GM12878 (cell line): ENCODE measurements around the gene CORO2B. TPM values are rescaled to one million over a fixed set of nuclear protein-coding genes. Genes with fewer than 3 reads are reported as not detected.

Experiments used
- ATAC-seq: fragments of 200-7000 bp; cut with Tn5 transposase; 3 replicates; pipeline ENCODE4 v1.9.1; 2020; ENCODE audit warnings: mild to moderate bottlenecking, moderate library complexity
- BruUV-seq: library from RNA; stranded (reverse); fragments of 400-500 nt; replicated peaks from 2 replicates; lab custom pipeline; 2021; lab: Mats Ljungman, UMichigan
- CTCF ChIA-PET: fragments of 300-600 bp; sonication (Branson Sonifier 250); formaldehyde crosslinking; extraction: SDS; loops from one replicate; lab custom pipeline; 2021; ENCODE audit warnings: inconsistent platforms; lab: Yijun Ruan, JAX
- POLR2A ChIA-PET: fragments of 350-600 bp; formaldehyde crosslinking; extraction: SDS; loops from one replicate; lab custom pipeline; 2021; ENCODE audit warnings: inconsistent platforms; lab: Charles Lee
- RAD21 ChIA-PET: fragments of 300-600 bp; sonication (Branson Sonifier 250); formaldehyde crosslinking; loops from one replicate; lab custom pipeline; 2023; ENCODE audit warnings: antibody characterized with exemption; ENCODE audit not compliant: unreplicated experiment; lab: Charles Lee
- SMC1A ChIA-PET: fragments of 300-600 bp; sonication (Branson Sonifier 250); formaldehyde crosslinking; loops from one replicate; lab custom pipeline; 2023; ENCODE audit not compliant: unreplicated experiment, uncharacterized antibody; lab: Charles Lee
- DNase-seq: peaks from one replicate; pipeline ENCODE4 v3.0.0-alpha.2; 2011; ENCODE audit warnings: low read depth, low spot score
- FAIRE-seq: peaks from 3 replicates; lab custom pipeline; 2011; peaks lifted over from hg19 to GRCh38; lab: Jason Lieb, UNC
- H2AFZ ChIP-seq: 2 replicates; pipeline ENCODE4 v1.6.0; 2011; ENCODE audit warnings: low read depth, low read length, control low read depth; ENCODE audit not compliant: control insufficient read depth
- H3K27ac ChIP-seq: 2 replicates; pipeline ENCODE4 v1.5.1; 2011; ENCODE audit warnings: control low read depth; ENCODE audit not compliant: control insufficient read depth, insufficient read depth
- H3K27me3 ChIP-seq, 2 experiments: replicated peaks in 1 of 2; 2 replicates each; pipeline versions ENCODE4 v1.6.0 to v1.6.1; 2011; ENCODE audit warnings: low read length in 1 of 2; ENCODE audit not compliant: control insufficient read depth in 2 of 2, insufficient read depth in 2 of 2
- H3K36me3 ChIP-seq, 2 experiments: 2 replicates each; pipeline ENCODE4 v1.5.1; 2011; ENCODE audit warnings: low read length in 1 of 2; ENCODE audit not compliant: control insufficient read depth in 2 of 2, insufficient read depth in 2 of 2
- H3K4me1 ChIP-seq: 2 replicates; pipeline ENCODE4 v1.6.1; 2011; ENCODE audit warnings: mild to moderate bottlenecking, low read length, moderate library complexity, mixed read lengths; ENCODE audit not compliant: control insufficient read depth, insufficient read depth
- H3K4me2 ChIP-seq: 2 replicates; pipeline ENCODE4 v1.6.0; 2011; ENCODE audit warnings: control low read depth; ENCODE audit not compliant: control insufficient read depth, insufficient read depth
- H3K4me3 ChIP-seq: fragments of 200-600 bp; sonication (generic); 2 replicates; pipeline ENCODE4 v1.5.1; 2016
- H3K79me2 ChIP-seq: 2 replicates; pipeline ENCODE4 v1.6.0; 2011; ENCODE audit warnings: low read length; ENCODE audit not compliant: control insufficient read depth, insufficient read depth
- H3K9ac ChIP-seq: 2 replicates; pipeline ENCODE4 v1.8.0; 2011; ENCODE audit warnings: low read length, control low read depth, mixed read lengths; ENCODE audit not compliant: control insufficient read depth, insufficient read depth
- H3K9me3 ChIP-seq: replicated peaks from 3 replicates; pipeline ENCODE4 v1.5.1; 2011; ENCODE audit warnings: mild to moderate bottlenecking, low read length; ENCODE audit not compliant: control insufficient read depth, insufficient read depth
- H4K20me1 ChIP-seq: 2 replicates; pipeline ENCODE4 v1.6.0; 2011; ENCODE audit not compliant: control insufficient read depth, insufficient read depth
- CBX3 ChIP-seq: fragments of 200-600 bp; sonication (generic); IDR thresholded peaks from 2 replicates; pipeline ENCODE4 v1.6.1; 2016; ENCODE audit warnings: low read depth, borderline replicate concordance
- CEBPB ChIP-seq, 2 experiments: fragments of 150-350 bp in 1 of 2; IDR thresholded peaks; 2 replicates each; pipeline ENCODE4 v1.6.1; 2012 to 2014; ENCODE audit warnings: low read depth in 2 of 2, low read length in 2 of 2, borderline replicate concordance in 1 of 2, inconsistent platforms in 1 of 2
- HDGF ChIP-seq: fragments of 450-650 bp; IDR thresholded peaks from 2 replicates; pipeline ENCODE4 v1.6.1; 2016; ENCODE audit warnings: antibody characterized with exemption
- IRF5 ChIP-seq: fragments of 450-650 bp; IDR thresholded peaks from 2 replicates; pipeline ENCODE4 v1.6.1; 2017; ENCODE audit warnings: borderline replicate concordance
- KLF5 ChIP-seq: fragments of 450-650 bp; IDR thresholded peaks from 2 replicates; pipeline ENCODE4 v1.6.1; 2014; ENCODE audit warnings: mild to moderate bottlenecking; ENCODE audit not compliant: partially characterized antibody
- MLLT1 ChIP-seq: fragments of 450-650 bp; IDR thresholded peaks from 2 replicates; pipeline ENCODE4 v1.6.1; 2016; ENCODE audit warnings: mild to moderate bottlenecking
- RAD51 ChIP-seq: fragments of 450-650 bp; IDR thresholded peaks from 2 replicates; pipeline ENCODE4 v1.6.1; 2016; ENCODE audit warnings: moderate library complexity, mild to moderate bottlenecking, inconsistent platforms
- RFX5 ChIP-seq: IDR thresholded peaks from 2 replicates; pipeline ENCODE4 v1.6.1; 2011; ENCODE audit warnings: low read depth, low read length, improper control_type of control experiment
- USF1 ChIP-seq: IDR thresholded peaks from 2 replicates; pipeline ENCODE4 v1.6.1; 2011; ENCODE audit warnings: borderline replicate concordance, low read depth, mild to moderate bottlenecking, moderate library complexity, mixed read lengths, low read length; ENCODE audit not compliant: insufficient read depth; ENCODE audit errors: extremely low read length
- ZNF217 ChIP-seq: fragments of 450-650 bp; IDR thresholded peaks from 2 replicates; pipeline ENCODE4 v1.6.1; 2017; ENCODE audit warnings: antibody characterized with exemption, mild to moderate bottlenecking
- WGBS: methylation state at CpG from one replicate; pipeline ENCODE4 v1.1.6; 2016; ENCODE audit warnings: low lambda C conversion rate; ENCODE audit not compliant: insufficient replicate concordance, insufficient coverage; ENCODE audit errors: missing lambda C conversion rate; 5-methylcytosine and 5-hydroxymethylcytosine counted together
- in situ Hi-C: fragments of 300-500 bp; cut with MboI; formaldehyde crosslinking; loops from 9 replicates; pipeline ENCODE4 v1.14.3; 2018; ENCODE audit warnings: mixed read lengths
- intact Hi-C: fragments of 100-400 bp; cut with micrococcal nuclease; formaldehyde crosslinking; loops from one replicate; pipeline ENCODE4 v1.14.2; 2022; ENCODE audit not compliant: unreplicated experiment
- polyA plus RNA-seq, 11 experiments: library from polyadenylated mRNA; depleted of rRNA in 4 of 11; unstranded in 6 of 11; stranded (reverse) in 5 of 11; fragments of >200 nt; fragmentation: Nextera tagmentation in 4 of 11; fragmentation: Illumina TruSeq in 1 of 11; extraction: Ambion mirVana in 4 of 11; extraction: Trizol in 1 of 11; gene quantifications; 1 replicate in 1 of 11; 2 replicates in 10 of 11; pipeline versions ENCODE4 v1.2.1 to v1.2.3, GENCODE V29; 2011 to 2016; ENCODE audit warnings: inconsistent platforms in 2 of 11, missing spikeins in 2 of 11, low read depth in 1 of 11
- total RNA-seq, 4 experiments: library from RNA; depleted of rRNA in 3 of 4; stranded (reverse); fragments of >200 nt in 3 of 4; fragmentation: Illumina TruSeq in 1 of 4; extraction: Trizol in 1 of 4; gene quantifications; 2 replicates each; pipeline versions ENCODE4 v1.2.1 to v1.2.3, GENCODE V29; 2013 to 2021

CORO2B gene
- total and polyA plus RNA-seq, 10 of the 15 experiments (the other 5 are each of a cell fraction or from before 2014, with no cell fraction given), result 0.05 to 0.73 (median 0.13) TPM; not detected in 4

GRCh38 chr15:68621535-68621934 lies 42.7 kb downstream of the CORO2B start:
- ChIA-PET SMC1A (interaction anchor here (0.6 kb wide), 1 partner anchor 110 kb away, joined by 3 read pairs; no protein-coding TSS in a partner anchor), CTCF (interaction anchor here (0.6 to 1.2 kb wide), 3 partner anchors 13 to 284 kb away, joined by 3 to 5 read pairs (median 4); no protein-coding TSS in a partner anchor), RAD21 (no interaction called here), POLR2A (no interaction called here)
- no peak for FAIRE-seq
- Histone ChIP-seq H3K27me3 (peaks cover 0 to 3% of the 10 kb centered on the region in 2 experiments; a peak in 3 of 4 replicates), H3K9ac (no peak overlapping the region), H3K36me3 (no peaks in the 10 kb centered on the region), H3K9me3 (no peaks in the 10 kb centered on the region), H4K20me1 (no peaks in the 10 kb centered on the region), H3K4me2 (no peak overlapping the region), H3K27ac (no peak overlapping the region), H2AFZ (no peak overlapping the region), H3K4me3 (no peak overlapping the region), H3K4me1 (no peaks in the 10 kb centered on the region), H3K79me2 (no peaks in the 10 kb centered on the region)
- in situ Hi-C loops (no loop called here), intact Hi-C loops (no loop called here)
- TF ChIP-seq KLF5 (no peak), RAD51 (peak; percentile 83)
- no peak for DNase-seq
- no TSS peak for BruUV-seq
- no peak for ATAC-seq
- WGBS, result 0% methylated on average over 1 of the region's 1 CpG

GRCh38 chr15:68623301-68623892 lies 44.6 kb downstream of the CORO2B start:
- no peak overlapping the region for H3K4me3 ChIP-seq
- peak; percentile 66 for ATAC-seq
- POLR2A ChIA-PET, result no interaction called here
- no peak overlapping the region for H3K9ac ChIP-seq
- intact Hi-C loops, result no loop called here
- in situ Hi-C loops, result no loop called here
- SMC1A ChIA-PET, result no interaction called here
- no peak overlapping the region for H3K27ac ChIP-seq
- no peak for DNase-seq
- no peaks in the 10 kb centered on the region for H4K20me1 ChIP-seq
- peaks cover 0 to 3% of the 10 kb centered on the region in 2 experiments for H3K27me3 ChIP-seq
- CTCF ChIA-PET, result no interaction called here
- H3K79me2 ChIP-seq, result no peaks in the 10 kb centered on the region
- FAIRE-seq, result no peak
- BruUV-seq, result no TSS peak
- no peak overlapping the region for H2AFZ ChIP-seq
- H3K4me2 ChIP-seq, result no peak overlapping the region
- H3K4me1 ChIP-seq, result no peaks in the 10 kb centered on the region
- 21% methylated on average over 13 of the region's 13 CpGs for WGBS
- no peaks in the 10 kb centered on the region for H3K9me3 ChIP-seq
- H3K36me3 ChIP-seq, result no peaks in the 10 kb centered on the region
- RAD21 ChIA-PET, result no interaction called here
- TF ChIP-seq MLLT1, result 0 out of 2 replicates have a peak, but pooled peaks have one; percentile 26
- no peak for TF ChIP-seq USF1
- no peak for TF ChIP-seq ZNF217
- no peak for TF ChIP-seq IRF5
- no peak for TF ChIP-seq CEBPB (IDR thresholded peaks at IDR 0.05; ENCODE audit: borderline replicate concordance in 1 of 2, low read depth in 2 of 2, low read length in 2 of 2)
- no peak for TF ChIP-seq CBX3
- TF ChIP-seq HDGF, result no peak
- no peak for TF ChIP-seq RFX5
